Fibroblast of upper back skin (primary cell): ENCODE data around the gene ACYP2.
"Not testable (repeated sequence)": the region's sequence is repeated elsewhere in the genome, so short reads cannot be mapped to it uniquely, and the experiment has no call there.

Experiments used
- DNase-seq: peaks from one replicate; pipeline ENCODE4 v3.0.0-alpha.2; 2013

The ACYP2 gene

GRCh38 chr2:54227798-54228197 is 112.4 kb downstream of the ACYP2 start:
- DNase-seq, result no peak

GRCh38 chr2:54228945-54229344 is 113.5 kb downstream of the ACYP2 start:
- no peak for DNase-seq

GRCh38 chr2:54233832-54234649 is 118.6 kb downstream of the ACYP2 start:
- no peak for DNase-seq

GRCh38 chr2:54237428-54237827 is 122.0 kb downstream of the ACYP2 start:
- DNase-seq, result no peak

GRCh38 chr2:54239427-54239826 is 124.0 kb downstream of the ACYP2 start:
- peak; percentile 94 for DNase-seq

GRCh38 chr2:54240515-54241469 is 125.4 kb downstream of the ACYP2 start:
- DNase-seq, result peak; percentile 67

GRCh38 chr2:54247115-54247514 is 131.7 kb downstream of the ACYP2 start:
- DNase-seq, result no peak

GRCh38 chr2:54249629-54250028 is 134.2 kb downstream of the ACYP2 start:
- no peak for DNase-seq

GRCh38 chr2:54254180-54254579 is 138.8 kb downstream of the ACYP2 start:
- DNase-seq, result no peak

- no peak for DNase-seq
Measured at GRCh38 chr2:54255230-54256090, 140.0 kb downstream of the ACYP2 start.

- no peak for DNase-seq
Measured at GRCh38 chr2:54256091-54256694, 140.8 kb downstream of the ACYP2 start, which contains the start of gene TSPYL6. TSPYL6 (minus strand) TSS chr2:54256229; CDS start chr2:54256151, 78 bp downstream.

GRCh38 chr2:54258166-54258565 is 142.8 kb downstream of the ACYP2 start:
- peak; percentile 71 for DNase-seq

GRCh38 chr2:54259413-54260240 is 144.2 kb downstream of the ACYP2 start:
- DNase-seq, result no peak

- no peak for DNase-seq
Measured at GRCh38 chr2:54260241-54260595, 144.8 kb downstream of the ACYP2 start.

- no peak for DNase-seq
Measured at GRCh38 chr2:54261537-54261936, 146.1 kb downstream of the ACYP2 start.

GRCh38 chr2:54262015-54262765 is 146.8 kb downstream of the ACYP2 start:
- no peak for DNase-seq

GRCh38 chr2:54265081-54265480 is 149.7 kb downstream of the ACYP2 start:
- not testable (repeated sequence) for DNase-seq

- DNase-seq, result no peak
Measured at GRCh38 chr2:54267577-54267976, 152.2 kb downstream of the ACYP2 start.

GRCh38 chr2:54271189-54271588 is 155.8 kb downstream of the ACYP2 start:
- DNase-seq, result no peak

- no peak for DNase-seq
Measured at GRCh38 chr2:54271843-54272627, 156.6 kb downstream of the ACYP2 start.
